Kidney (tissue), 14 donors: ENCODE data around the gene TRPC4AP. TPM values are rescaled to one million over a fixed set of nuclear protein-coding genes. Genes with fewer than 3 reads are reported as not detected.

Source experiments
- DNase-seq, 5 donors: peaks; one replicate each; pipeline ENCODE4 v3.0.0-alpha.2; 2013 to 2020
- FAIRE-seq: peaks from 2 replicates; lab custom pipeline; 2012; peaks lifted over from hg19 to GRCh38; lab: Jason Lieb, UNC
- H3K27ac ChIP-seq, 2 donors: one replicate each; pipeline ENCODE4 v1.7.0; 2013; ENCODE audit warnings: low read depth in 2 of 2, low read length in 2 of 2, inconsistent platforms in 1 of 2
- H3K27me3 ChIP-seq: one replicate; pipeline ENCODE4 v1.7.1; 2013; ENCODE audit warnings: low read length, inconsistent platforms; ENCODE audit not compliant: control insufficient read depth, insufficient read depth
- H3K36me3 ChIP-seq, 3 donors: one replicate each; pipeline versions ENCODE4 v1.7.0 to v1.7.1; 2013; ENCODE audit warnings: low read length in 3 of 3, control low read depth in 1 of 3, inconsistent platforms in 1 of 3; ENCODE audit not compliant: insufficient read depth in 3 of 3, control insufficient read depth in 2 of 3
- H3K4me1 ChIP-seq, 3 donors: one replicate each; pipeline versions ENCODE4 v1.7.0 to v1.7.1; 2013; ENCODE audit warnings: low read length in 3 of 3, inconsistent platforms in 1 of 3, low read depth in 1 of 3; ENCODE audit not compliant: control insufficient read depth in 2 of 3, insufficient read depth in 2 of 3
- H3K4me3 ChIP-seq, 3 donors: one replicate each; pipeline versions ENCODE4 v1.7.0 to v1.8.1; 2013; ENCODE audit warnings: low read length in 3 of 3, control low read depth in 1 of 3, inconsistent platforms in 1 of 3
- H3K9ac ChIP-seq, 3 donors: one replicate each; pipeline versions ENCODE4 v1.7.0 to v1.7.1; 2013; ENCODE audit warnings: low read length in 3 of 3, control low read depth in 1 of 3, inconsistent platforms in 1 of 3
- H3K9me3 ChIP-seq, 3 donors: one replicate each; pipeline versions ENCODE4 v1.7.0 to v1.7.1; 2013; ENCODE audit warnings: low read length in 3 of 3, control low read depth in 1 of 3, inconsistent platforms in 1 of 3; ENCODE audit not compliant: control insufficient read depth in 2 of 3, insufficient read depth in 1 of 3
- CTCF ChIP-seq: IDR thresholded peaks from 3 replicates; pipeline ENCODE4 v1.5.1; 2012; ENCODE audit warnings: mild to moderate bottlenecking, moderate library complexity, borderline replicate concordance; ENCODE audit not compliant: insufficient read depth; ENCODE audit errors: extremely low read depth
- intact Hi-C: fragments of 100-400 bp; cut with DNase I; formaldehyde crosslinking; loops from one replicate; pipeline ENCODE4 v1.11.1; 2022
- polyA plus RNA-seq: library from polyadenylated mRNA; stranded (reverse); fragments of 350-450 nt; fragmentation: Illumina TruSeq; extraction: RNeasy Lipid Tissue Mini Kit (QIAGEN cat#74804); gene quantifications from one replicate; pipeline ENCODE4 v1.2.3, GENCODE V29; 2014; ENCODE audit warnings: low read depth, low replicate concordance; ENCODE audit not compliant: insufficient read depth
- total RNA-seq: library from RNA; stranded (reverse); fragmentation: NEBNext Ultra II Directional; extraction: Animal tissue kit (Norgen Biotek cat#: 25700); gene quantifications from one replicate; pipeline ENCODE4 v1.2.1, GENCODE V29; 2021
- donor health status: control.
- donor health status: control.
- donor health status: control.
- donor health status: control.
- donor health status: control.
- donor health status: DM: yes; HTN: yes; CAD: no.
- donor health status: Normal renal cell carcinoma (clear cell type).

Gene TRPC4AP
- total and polyA plus RNA-seq, 2 donors from 2014 or later = 36.5 to 51.2 TPM

DNA sequence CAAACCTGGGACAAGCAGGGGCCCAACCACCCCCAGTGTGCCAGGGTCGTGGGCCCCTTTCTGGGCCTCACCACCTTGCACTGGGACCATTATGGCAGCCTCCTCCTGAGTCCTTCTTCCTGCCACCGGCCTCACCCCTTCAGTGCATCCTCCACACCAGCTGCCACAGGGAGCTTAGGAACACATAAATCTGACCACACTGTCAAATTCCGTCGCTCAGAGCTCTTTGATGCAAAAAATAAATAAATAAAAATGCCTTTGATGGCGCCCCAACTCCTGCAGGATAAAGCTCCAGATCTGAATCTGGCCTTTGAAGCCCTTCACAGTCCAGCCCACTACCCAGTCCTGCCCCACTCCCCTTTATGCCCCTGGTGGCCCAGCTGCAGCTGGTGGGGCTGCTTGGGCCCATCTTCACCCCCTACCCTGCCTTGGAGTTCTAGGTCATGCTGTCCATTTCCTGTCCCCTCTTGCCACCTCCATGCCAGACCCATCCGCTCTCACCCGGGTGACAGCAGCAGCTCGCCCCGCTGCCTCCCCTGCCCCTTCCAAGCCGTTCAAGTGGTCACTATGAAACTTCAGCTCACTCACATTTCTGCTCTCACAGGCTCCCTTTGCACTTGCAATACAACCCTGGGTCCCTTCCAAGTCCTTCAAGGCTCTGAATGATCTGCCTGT is 120.9 kb downstream of the TRPC4AP start:
- Histone ChIP-seq H3K9ac (no peak overlapping the region), H3K4me1 (no peaks in the 10 kb centered on the region), H3K4me3 (no peak overlapping the region), H3K27me3 (no peaks in the 10 kb centered on the region), H3K27ac (no peak overlapping the region), H3K36me3 (no peaks in the 10 kb centered on the region), H3K9me3 (no peaks in the 10 kb centered on the region)
- intact Hi-C loops = no loop called here
- DNase-seq = no peak
- no peak for TF ChIP-seq CTCF
- FAIRE-seq = no peak

GRCh38 chr20:34970846-34971560 is 121.6 kb downstream of the TRPC4AP start:
- intact Hi-C loops = no loop called here
- no peaks in the 10 kb centered on the region for H3K36me3 ChIP-seq
- H3K27ac ChIP-seq = no peak overlapping the region
- no peak for DNase-seq
- no peak for FAIRE-seq
- H3K9me3 ChIP-seq = no peaks in the 10 kb centered on the region
- no peaks in the 10 kb centered on the region for H3K4me1 ChIP-seq
- no peak overlapping the region for H3K9ac ChIP-seq
- no peaks in the 10 kb centered on the region for H3K27me3 ChIP-seq
- H3K4me3 ChIP-seq = no peak overlapping the region
- TF ChIP-seq CTCF = no peak

GRCh38 chr20:34970193-34970840 is 122.3 kb downstream of the TRPC4AP start:
- no peak for TF ChIP-seq CTCF
- H3K9me3 ChIP-seq = no peaks in the 10 kb centered on the region
- H3K36me3 ChIP-seq = no peaks in the 10 kb centered on the region
- intact Hi-C loops = no loop called here
- no peak overlapping the region for H3K4me3 ChIP-seq
- no peak overlapping the region for H3K9ac ChIP-seq
- FAIRE-seq (no peak), DNase-seq (no peak)
- H3K27me3 ChIP-seq = no peaks in the 10 kb centered on the region
- H3K4me1 ChIP-seq = no peaks in the 10 kb centered on the region
- H3K27ac ChIP-seq = no peak overlapping the region
